Right cardiac atrium (tissue), 5 donors: Measurements from ENCODE around the gene COL4A3. TPM values are rescaled to one million over a fixed set of nuclear protein-coding genes. Genes with fewer than 3 reads are reported as not detected.
"Not testable (repeated sequence)": the region's sequence is repeated elsewhere in the genome, so short reads cannot be mapped to it uniquely, and the experiment has no call there.

Source experiments
- ATAC-seq, 2 donors: fragments of 200-7000 bp; cut with Tn5 transposase; one replicate each; pipeline versions ENCODE4 v1.8.0 to v1.9.1; 2020; ENCODE audit warnings: moderate library complexity in 2 of 2, mild to moderate bottlenecking in 1 of 2
- DNase-seq, 3 donors: peaks; one replicate each; pipeline ENCODE4 v3.0.0-alpha.2; 2020
- H3K27ac ChIP-seq: one replicate; pipeline ENCODE4 v1.5.1; 2013; ENCODE audit warnings: mild to moderate bottlenecking, low read length, control low read depth, moderate library complexity
- H3K27me3 ChIP-seq: one replicate; pipeline ENCODE4 v1.6.1; 2013; ENCODE audit not compliant: control insufficient read depth, insufficient read depth
- H3K4me1 ChIP-seq: one replicate; pipeline ENCODE4 v1.6.1; 2013; ENCODE audit warnings: low read length; ENCODE audit not compliant: control insufficient read depth, insufficient read depth
- H3K4me3 ChIP-seq: one replicate; pipeline ENCODE4 v1.5.1; 2013; ENCODE audit warnings: low read length, control low read depth
- H3K9me3 ChIP-seq: one replicate; pipeline ENCODE4 v1.6.1; 2013; ENCODE audit warnings: low read length; ENCODE audit not compliant: control insufficient read depth
- WGBS: extraction: QIAGEN DNeasy Blood & Tissue Kit; methylation state at CpG from one replicate; pipeline ENCODE4 v1.1.7; 2013; 5-methylcytosine and 5-hydroxymethylcytosine counted together
- intact Hi-C, 4 donors: fragments of 100-400 bp; cut with DNase I; formaldehyde crosslinking; loops; one replicate each; pipeline versions ENCODE4 v1.11.0 to v1.14.0; 2022 to 2023
- polyA plus RNA-seq: library from polyadenylated mRNA; stranded (reverse); fragments of 200-250 nt; gene quantifications from one replicate; pipeline ENCODE4 v1.2.3, GENCODE V29; 2013
- total RNA-seq, 4 donors: library from RNA; stranded (reverse); fragmentation: NEBNext Ultra II Directional; extraction: Animal tissue kit (Norgen Biotek cat#: 25700); gene quantifications; one replicate each; pipeline ENCODE4 v1.2.1, GENCODE V29; 2021
- donor health status: healthy with polysubstance abuse.
- donor health status: DM: no; HTN: yes; CAD: no.
- donor health status: DM: no; HTN: no; CAD: no.
- donor health status: DM: no; HTN: yes; CAD: no; lungs with severe emphysema.
- donor health status: DM: yes; HTN: yes; CAD: no.

The COL4A3 gene
- total and polyA plus RNA-seq, 5 donors: 4.7 to 11.0 (median 6.6) TPM

DNA sequence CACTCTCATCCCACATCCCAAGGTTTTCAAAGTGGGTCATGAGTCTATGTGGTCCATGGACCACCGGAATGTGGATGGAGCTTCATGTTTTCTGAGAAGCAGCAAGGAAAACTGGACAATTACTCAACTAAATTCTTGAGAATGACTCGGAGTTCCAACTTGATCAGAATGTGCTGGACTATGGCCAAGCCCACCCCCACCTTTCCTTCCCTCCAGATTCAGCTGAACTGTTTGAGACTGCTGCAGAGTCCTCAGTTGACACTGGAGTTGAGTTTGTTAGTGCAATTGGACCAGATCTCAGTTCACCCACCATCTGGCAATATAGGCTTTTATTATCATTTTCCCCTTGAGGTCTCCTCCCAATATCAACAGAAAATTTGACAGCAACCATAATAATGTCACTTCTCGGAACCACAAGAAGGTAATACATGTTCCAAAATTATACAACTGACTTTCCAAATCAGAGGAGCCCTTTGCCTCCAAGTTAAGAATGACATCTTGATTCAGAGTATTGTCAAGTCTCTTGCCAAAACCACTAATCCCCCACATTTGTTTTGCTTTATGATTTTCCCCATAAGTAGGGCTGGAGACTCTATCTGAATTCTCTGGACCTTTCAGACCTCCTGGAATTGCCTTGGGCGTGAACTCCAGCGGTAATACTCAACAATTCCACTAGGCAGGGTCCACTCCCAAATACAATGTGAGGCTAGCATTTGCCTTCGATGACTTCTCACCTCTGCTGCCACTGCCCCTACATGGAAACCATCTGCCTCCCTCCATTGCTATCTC lies 9.2 kb upstream of the COL4A3 start:
- ATAC-seq: peak; percentile 76 to 85
- 60% methylated on average over 6 of the region's 6 CpGs for WGBS
- Histone ChIP-seq H3K4me1 (peaks cover 5% of the 10 kb centered on the region), H3K27me3 (no peaks in the 10 kb centered on the region), H3K4me3 (no peak overlapping the region), H3K9me3 (no peaks in the 10 kb centered on the region), H3K27ac (no peak overlapping the region)
- peak; percentile 69 to 90 (median 79) for DNase-seq
- intact Hi-C loops: no loop called here

DNA sequence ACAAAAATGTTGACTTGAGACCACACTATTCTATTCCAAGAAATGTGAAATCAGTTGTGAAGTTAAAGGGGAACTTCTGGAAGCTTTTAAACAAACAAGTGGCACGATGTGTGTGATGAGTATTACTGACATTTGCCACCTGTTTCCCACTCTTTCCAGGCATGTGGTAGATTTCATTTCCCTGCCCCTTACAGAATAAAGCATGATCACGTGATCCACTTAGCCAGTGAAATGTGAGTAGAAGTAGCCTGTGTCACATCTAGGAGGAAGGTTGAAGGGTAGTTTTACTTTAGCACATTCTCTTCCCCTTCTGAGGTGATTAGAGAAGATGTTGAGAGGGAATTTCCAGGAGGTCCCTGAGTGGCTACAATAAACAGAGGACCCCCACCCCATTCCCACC lies 4.3 kb upstream of the COL4A3 start:
- H3K4me3 ChIP-seq: no peak overlapping the region
- DNase-seq: no peak
- H3K9me3 ChIP-seq: no peaks in the 10 kb centered on the region
- no peak overlapping the region for H3K27ac ChIP-seq
- no peaks in the 10 kb centered on the region for H3K27me3 ChIP-seq
- WGBS: 64% methylated on average over 2 of the region's 2 CpGs
- ATAC-seq: no peak
- H3K4me1 ChIP-seq: peaks cover 2% of the 10 kb centered on the region
- intact Hi-C loops: no loop called here

DNA sequence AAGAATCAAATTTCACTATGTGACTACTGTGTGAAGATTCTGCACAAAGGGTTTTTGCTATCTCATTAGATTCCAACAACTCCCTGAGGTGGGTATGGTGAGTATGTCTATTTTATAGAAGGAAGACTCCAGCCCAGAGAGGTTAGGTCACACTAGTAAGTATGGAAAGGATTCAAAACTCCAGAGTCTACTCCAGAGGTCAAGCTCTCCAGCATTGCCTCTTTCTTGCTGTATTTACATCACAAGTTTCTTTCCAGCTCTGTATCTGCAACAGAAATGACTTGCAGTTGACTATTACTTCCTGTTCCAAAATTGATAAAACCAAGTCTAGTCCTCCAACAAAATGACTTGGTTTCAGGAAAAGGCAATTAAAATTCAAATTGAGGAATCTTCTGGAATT lies 2.5 kb upstream of the COL4A3 start:
- no peak overlapping the region for H3K27ac ChIP-seq
- intact Hi-C loops: loop anchor here in 1 of 4 donors (2.0 kb wide), 1 partner anchor 67 kb away; no protein-coding TSS in a partner anchor
- ATAC-seq (no peak), DNase-seq (no peak)
- H3K9me3 ChIP-seq: no peaks in the 10 kb centered on the region
- H3K27me3 ChIP-seq: no peaks in the 10 kb centered on the region
- H3K4me3 ChIP-seq: no peak overlapping the region
- no peaks in the 10 kb centered on the region for H3K4me1 ChIP-seq

DNA sequence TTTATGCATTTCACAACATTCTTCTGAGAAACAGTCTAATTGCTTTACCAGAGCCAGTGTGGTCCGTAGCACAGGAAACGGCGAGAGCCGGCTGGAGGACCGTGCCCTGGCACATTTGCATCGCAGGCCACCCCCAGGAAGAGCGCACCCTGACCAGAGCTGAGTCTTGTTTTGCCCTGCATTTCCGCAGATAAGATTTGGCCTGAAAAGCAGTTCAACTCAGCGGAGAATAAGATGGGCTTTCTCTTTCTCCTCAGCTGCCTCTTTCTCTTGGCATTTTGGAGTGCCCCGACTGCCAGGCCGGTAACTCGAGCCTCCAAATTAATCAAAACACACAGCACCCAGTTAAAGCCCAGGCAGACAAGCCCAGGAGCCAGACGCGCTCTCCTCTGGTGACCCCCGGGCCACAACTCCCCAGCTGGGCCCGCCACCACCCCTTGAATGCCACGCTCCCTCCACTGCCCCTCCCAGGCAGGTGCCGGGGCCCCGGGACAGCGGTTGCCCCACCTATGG lies 883 bp upstream of the COL4A3 start:
- intact Hi-C loops: loop anchor here in 1 of 4 donors (2.0 kb wide), 1 partner anchor 65 kb away; no protein-coding TSS in a partner anchor
- Histone ChIP-seq H3K27ac (peak overlapping the region; percentile 55), H3K4me1 (no peaks in the 10 kb centered on the region), H3K27me3 (no peaks in the 10 kb centered on the region), H3K9me3 (no peaks in the 10 kb centered on the region), H3K4me3 (peak overlapping the region; percentile 84)
- peak; percentile 23 to 70 (median 68) for DNase-seq
- under 1% methylated on average over 20 of the region's 20 CpGs for WGBS
- peak; percentile 62 to 67 for ATAC-seq

DNA sequence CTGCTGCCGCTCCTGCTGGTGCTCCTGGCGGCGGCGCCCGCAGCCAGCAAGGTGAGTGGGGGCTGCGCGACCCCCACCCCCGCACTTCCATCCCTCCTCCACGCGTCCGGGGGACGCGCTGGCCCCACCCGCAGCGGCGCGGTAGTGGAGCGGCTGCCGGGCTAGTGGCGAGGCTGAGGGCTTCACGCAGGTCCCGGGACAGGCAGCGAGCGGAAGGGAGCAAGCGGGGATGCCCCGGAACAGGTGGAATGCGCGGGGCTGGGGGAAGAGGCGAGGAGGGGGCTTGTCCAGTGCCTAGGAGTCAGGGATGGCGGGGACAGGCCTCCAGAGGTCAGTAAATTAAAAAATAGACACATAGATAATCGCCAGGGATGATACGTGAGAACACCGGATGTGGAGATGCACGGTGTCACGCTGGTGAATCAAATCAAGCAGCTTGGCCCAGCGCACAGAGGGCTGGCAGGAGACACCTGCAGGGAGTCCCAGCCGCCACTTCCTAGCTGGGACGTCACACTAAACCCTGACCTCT lies 403 bp downstream of the COL4A3 start:
- peak; percentile 19 to 27 for ATAC-seq
- WGBS: 2% methylated on average over 38 of the region's 38 CpGs

DNA sequence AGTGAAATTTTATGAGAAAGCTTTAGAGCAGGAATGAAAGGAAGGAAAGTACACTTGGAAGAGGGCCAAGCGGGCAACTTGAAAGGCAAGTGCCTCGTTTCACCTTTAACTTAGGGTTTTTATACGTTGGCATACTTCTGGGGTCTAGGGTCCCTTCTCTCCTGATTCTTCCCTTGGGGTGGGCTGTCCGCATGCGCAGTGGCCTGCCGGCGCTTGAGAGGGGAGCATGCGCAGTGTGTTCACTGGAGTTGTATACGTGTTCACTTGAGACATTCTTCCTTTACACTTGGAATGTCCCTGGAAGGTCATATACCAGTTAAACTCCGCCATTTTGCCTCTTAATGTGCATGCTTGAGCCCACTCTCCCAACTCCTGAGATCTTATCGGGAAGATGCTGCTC lies 7.4 kb downstream of the COL4A3 start:
- ATAC-seq, H3K4me1 ChIP-seq, H3K4me3 ChIP-seq, intact Hi-C loops, H3K9me3 ChIP-seq, H3K27ac ChIP-seq, H3K27me3 ChIP-seq: not testable (repeated sequence)
- peak in 1 of 3 donors; percentile 40 for DNase-seq
- WGBS: 93% methylated on average over 11 of the region's 11 CpGs

More for the DNA sequence above, 403 bp downstream of the COL4A3 start:
- intact Hi-C loops: no loop called here
- H3K4me1 ChIP-seq: no peaks in the 10 kb centered on the region
- peak in 2 of 3 donors; percentile 65 to 73 for DNase-seq
- no peak overlapping the region for H3K27ac ChIP-seq
- peak overlapping the region; percentile 84 for H3K4me3 ChIP-seq
- no peaks in the 10 kb centered on the region for H3K27me3 ChIP-seq
- no peaks in the 10 kb centered on the region for H3K9me3 ChIP-seq

DNA sequence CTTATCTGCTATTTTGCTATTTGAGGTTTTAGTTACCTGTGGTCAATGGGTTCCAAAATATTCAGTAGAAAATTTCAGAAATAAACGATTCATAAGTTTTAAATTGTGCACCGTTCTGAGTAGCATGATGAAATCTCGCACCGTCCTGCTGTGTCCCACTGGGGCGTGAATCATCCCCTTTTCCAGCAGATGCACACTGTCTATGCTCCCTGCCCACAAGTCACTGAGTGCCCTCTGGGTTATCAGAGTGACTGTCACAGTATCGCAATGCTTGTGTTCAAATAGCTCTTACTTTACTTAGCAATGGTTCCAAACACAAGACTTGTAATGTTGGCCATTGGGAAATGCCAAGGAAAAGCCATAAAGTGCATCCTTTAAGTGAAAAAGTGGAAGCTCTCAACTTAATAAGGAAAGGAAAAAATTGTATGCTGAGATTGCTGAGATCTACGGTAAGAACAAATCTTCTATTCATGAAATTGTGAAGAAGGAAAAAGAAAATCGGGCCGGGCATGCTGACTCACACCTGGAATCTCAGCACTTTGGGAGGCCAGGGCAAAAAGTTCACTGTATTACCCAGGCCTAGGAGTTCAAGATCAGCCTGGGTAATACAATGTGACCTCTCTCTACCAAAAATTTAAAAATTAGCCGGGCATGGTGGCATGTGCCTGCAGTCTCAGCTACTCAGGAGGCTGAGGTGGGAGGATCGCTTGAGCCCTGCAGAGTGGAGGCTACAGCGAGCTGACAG lies 13.3 kb downstream of the COL4A3 start:
- ATAC-seq (no peak), DNase-seq (no peak)
- peaks cover 4% of the 10 kb centered on the region for H3K4me1 ChIP-seq
- intact Hi-C loops: no loop called here
- H3K27ac ChIP-seq: no peak overlapping the region
- H3K27me3 ChIP-seq: no peaks in the 10 kb centered on the region
- H3K9me3 ChIP-seq: no peaks in the 10 kb centered on the region
- no peak overlapping the region for H3K4me3 ChIP-seq
- WGBS: 93% methylated on average over 12 of the region's 12 CpGs

DNA sequence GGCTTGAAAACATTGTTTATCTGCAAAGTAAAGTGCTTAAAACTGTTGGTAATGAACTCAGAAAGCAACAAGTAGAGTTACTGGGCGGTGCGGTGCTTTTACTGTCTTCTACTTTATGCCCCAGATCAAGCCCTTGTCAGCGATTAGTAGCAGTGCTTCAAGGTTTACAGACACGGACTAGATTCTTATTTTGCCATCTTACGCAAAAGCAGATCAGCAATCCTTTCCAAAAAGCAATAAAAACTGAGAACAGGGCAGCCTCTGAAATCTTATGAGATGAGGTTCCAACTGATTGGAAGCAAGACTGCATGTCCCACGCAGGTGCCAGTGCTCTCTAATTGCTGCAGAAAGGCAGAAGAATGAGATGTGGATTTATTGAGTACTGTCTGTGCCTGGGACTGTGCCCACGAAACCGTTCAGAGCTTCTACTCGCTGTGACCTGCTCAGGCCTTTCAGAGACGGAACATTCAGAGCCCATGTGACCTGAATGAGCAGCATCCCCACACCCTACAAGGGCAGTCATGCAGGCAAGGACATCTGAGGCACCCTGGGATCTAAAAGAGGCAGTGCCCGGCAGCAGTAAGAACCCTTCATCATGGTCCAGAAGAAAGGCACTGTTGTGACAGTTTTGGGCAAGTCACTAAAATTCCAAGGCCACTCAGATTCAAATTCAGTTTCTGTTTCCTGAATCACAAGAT lies 15.7 kb downstream of the COL4A3 start:
- peaks cover 4% of the 10 kb centered on the region for H3K4me1 ChIP-seq
- peak overlapping the region; percentile 63 for H3K27ac ChIP-seq
- DNase-seq: peak in 2 of 3 donors; percentile 33 to 70
- no peaks in the 10 kb centered on the region for H3K9me3 ChIP-seq
- peak; percentile 86 to 88 for ATAC-seq
- intact Hi-C loops: no loop called here
- no peak overlapping the region for H3K4me3 ChIP-seq
- H3K27me3 ChIP-seq: no peaks in the 10 kb centered on the region
- WGBS: 59% methylated on average over 11 of the region's 11 CpGs

DNA sequence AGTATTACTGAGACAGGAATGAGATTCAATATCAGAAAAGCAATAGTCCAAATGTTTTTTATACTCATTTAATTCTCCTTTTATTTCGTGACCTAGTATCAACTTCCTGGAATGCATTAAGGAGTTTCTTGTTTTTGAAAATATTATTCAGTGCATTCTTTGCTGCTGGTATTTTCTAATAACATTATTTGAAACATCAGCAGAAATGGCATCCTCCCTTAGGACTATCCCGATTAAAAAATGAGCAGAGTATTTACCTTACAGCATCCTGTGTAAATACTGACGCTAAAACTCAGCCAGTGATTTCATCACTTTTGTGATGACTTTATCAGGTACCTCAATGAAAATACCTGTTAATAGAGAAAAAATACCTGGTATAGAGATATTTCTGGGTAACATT lies 16.3 kb downstream of the COL4A3 start:
- 43% methylated on average over 3 of the region's 3 CpGs for WGBS
- Histone ChIP-seq H3K4me3 (no peak overlapping the region), H3K27me3 (no peaks in the 10 kb centered on the region), H3K9me3 (no peaks in the 10 kb centered on the region), H3K27ac (no peak overlapping the region), H3K4me1 (peaks cover 4% of the 10 kb centered on the region)
- ATAC-seq (no peak), DNase-seq (no peak)
- intact Hi-C loops: no loop called here

DNA sequence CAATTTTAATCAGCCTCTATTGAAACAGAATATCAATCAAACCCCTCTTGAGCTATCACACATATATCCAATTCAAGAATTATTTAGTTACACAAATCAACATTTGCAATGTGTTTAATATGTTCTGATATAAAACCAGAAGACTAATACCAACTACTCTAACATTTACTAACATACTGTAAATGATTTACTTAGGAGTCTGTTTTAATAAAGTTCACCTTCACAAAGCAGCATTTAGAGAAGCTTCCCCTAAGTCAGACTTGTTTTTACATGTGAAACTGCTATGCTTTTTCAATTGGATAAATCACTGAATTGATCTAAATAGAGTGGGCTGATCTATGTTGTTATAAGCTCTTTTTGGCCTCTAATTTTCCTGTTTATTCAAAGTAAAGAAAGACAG lies 18.3 kb downstream of the COL4A3 start:
- Histone ChIP-seq H3K4me1 (peaks cover 8% of the 10 kb centered on the region), H3K4me3 (no peak overlapping the region), H3K27ac (no peak overlapping the region), H3K27me3 (no peaks in the 10 kb centered on the region), H3K9me3 (no peaks in the 10 kb centered on the region)
- intact Hi-C loops: no loop called here
- ATAC-seq (no peak), DNase-seq (no peak)
